Middle frontal gyrus (tissue), 1 donor: ENCODE results near the gene MAN1A1.

Source experiments
- DNase-seq: peaks from one replicate; pipeline ENCODE4 v3.0.0-alpha.2; 2015; ENCODE audit warnings: low spot score; ENCODE audit errors: extremely low spot score

The MAN1A1 gene

GRCh38 chr6:119326291-119327005 lies 23.1 kb downstream of the MAN1A1 start:
- no peak for DNase-seq

GRCh38 chr6:119325559-119326265 lies 23.8 kb downstream of the MAN1A1 start:
- no peak for DNase-seq

GRCh38 chr6:119324718-119325117 lies 24.8 kb downstream of the MAN1A1 start:
- no peak for DNase-seq

GRCh38 chr6:119323931-119324330 lies 25.6 kb downstream of the MAN1A1 start:
- no peak for DNase-seq

- no peak for DNase-seq
These were observed 26.1 kb downstream of the MAN1A1 start for GRCh38 chr6:119323478-119323877.

- DNase-seq = no peak
These were observed 26.7 kb downstream of the MAN1A1 start for GRCh38 chr6:119322715-119323350.

- no peak for DNase-seq
These were observed 27.5 kb downstream of the MAN1A1 start for GRCh38 chr6:119322034-119322433.

GRCh38 chr6:119319694-119320093 lies 29.9 kb downstream of the MAN1A1 start:
- DNase-seq = no peak

- no peak for DNase-seq
These were observed 30.8 kb downstream of the MAN1A1 start for GRCh38 chr6:119318730-119319129.

GRCh38 chr6:119318176-119318575 lies 31.4 kb downstream of the MAN1A1 start:
- DNase-seq = no peak

- no peak for DNase-seq
These were observed 32.6 kb downstream of the MAN1A1 start for GRCh38 chr6:119317007-119317406.

- no peak for DNase-seq
These were observed 34.7 kb downstream of the MAN1A1 start for GRCh38 chr6:119314885-119315272.

GRCh38 chr6:119313937-119314884 lies 35.4 kb downstream of the MAN1A1 start:
- no peak for DNase-seq

- no peak for DNase-seq
These were observed 36.7 kb downstream of the MAN1A1 start for GRCh38 chr6:119312875-119313338.

- no peak for DNase-seq
These were observed 37.1 kb downstream of the MAN1A1 start for GRCh38 chr6:119312441-119312840.

- DNase-seq = no peak
These were observed 37.9 kb downstream of the MAN1A1 start for GRCh38 chr6:119311514-119312142.

- no peak for DNase-seq
These were observed 39.0 kb downstream of the MAN1A1 start for GRCh38 chr6:119310486-119311036.

- DNase-seq = no peak
These were observed 40.4 kb downstream of the MAN1A1 start for GRCh38 chr6:119308991-119309657.

GRCh38 chr6:119308048-119308570 lies 41.5 kb downstream of the MAN1A1 start:
- DNase-seq = no peak

- no peak for DNase-seq
These were observed 42.5 kb downstream of the MAN1A1 start for GRCh38 chr6:119307056-119307455.
